Measurements from ENCODE around the gene TDRD9. TPM values are rescaled to one million over a fixed set of nuclear protein-coding genes. Genes with fewer than 3 reads are reported as not detected.

Gene TDRD9
- total and polyA plus RNA-seq, 2 experiments from 2014 or later: 0.73 to 1.3 TPM

- no peak for DNase-seq (ENCODE audit: low spot score)
- no peaks in the 10 kb centered on the region for H3K79me2 ChIP-seq
- H3K27me3 ChIP-seq: no peaks in the 10 kb centered on the region
- TF ChIP-seq EZH2 (IDR thresholded peaks at IDR 0.05; ENCODE audit: borderline replicate concordance): no peak
- TF ChIP-seq EZH2phosphoT487 (IDR thresholded peaks at IDR 0.05; ENCODE audit: low read depth, severe bottlenecking, unreplicated experiment): no peak
- no peak for TF ChIP-seq CTCF (IDR thresholded peaks at IDR 0.05; ENCODE audit: poor library complexity)
- no peaks in the 10 kb centered on the region for H3K36me3 ChIP-seq (replicated peaks; ENCODE audit: insufficient read depth, low read depth)
- no peaks in the 10 kb centered on the region for H3K4me1 ChIP-seq (ENCODE audit: insufficient read depth)
- no peaks in the 10 kb centered on the region for H4K20me1 ChIP-seq (ENCODE audit: insufficient read depth, poor library complexity, severe bottlenecking)
- H3K4me3 ChIP-seq: no peak overlapping the region
- no peak overlapping the region for H2AFZ ChIP-seq
- no peaks in the 10 kb centered on the region for H3K9me2 ChIP-seq (replicated peaks; ENCODE audit: insufficient read depth)
- no peaks in the 10 kb centered on the region for H3K9me3 ChIP-seq (ENCODE audit: low read depth)
- no peak overlapping the region for H3K27ac ChIP-seq
- 96% methylated on average over 1 of the region's 1 CpG for WGBS (ENCODE audit: low lambda C conversion rate, missing lambda C conversion rate)
- no peak overlapping the region for H3K4me2 ChIP-seq
Measured at GRCh38 chr14:104019029-104019428, 90.8 kb downstream of the TDRD9 start.

- Histone ChIP-seq H3K27me3 (no peaks in the 10 kb centered on the region), H3K9me2 (replicated peaks; ENCODE audit: insufficient read depth) (no peaks in the 10 kb centered on the region), H3K9me3 (ENCODE audit: low read depth) (no peaks in the 10 kb centered on the region), H3K79me2 (no peaks in the 10 kb centered on the region), H3K4me3 (no peak overlapping the region), H4K20me1 (ENCODE audit: insufficient read depth, poor library complexity, severe bottlenecking) (no peaks in the 10 kb centered on the region), H3K36me3 (replicated peaks; ENCODE audit: insufficient read depth, low read depth) (no peaks in the 10 kb centered on the region), H3K4me1 (ENCODE audit: insufficient read depth) (no peaks in the 10 kb centered on the region), H2AFZ (no peak overlapping the region), H3K27ac (no peak overlapping the region), H3K4me2 (no peak overlapping the region)
- DNase-seq (ENCODE audit: low spot score): no peak
- WGBS (ENCODE audit: low lambda C conversion rate, missing lambda C conversion rate): 78% methylated on average over 7 of the region's 7 CpGs
- TF ChIP-seq EZH2phosphoT487 (IDR thresholded peaks at IDR 0.05; ENCODE audit: low read depth, severe bottlenecking, unreplicated experiment): no peak
Measured at GRCh38 chr14:104019806-104020205, 91.5 kb downstream of the TDRD9 start.

- no peak for DNase-seq (ENCODE audit: low spot score)
- Histone ChIP-seq H3K4me1 (ENCODE audit: insufficient read depth) (no peaks in the 10 kb centered on the region), H3K9me2 (replicated peaks; ENCODE audit: insufficient read depth) (no peaks in the 10 kb centered on the region), H3K9me3 (ENCODE audit: low read depth) (no peaks in the 10 kb centered on the region), H3K36me3 (replicated peaks; ENCODE audit: insufficient read depth, low read depth) (no peaks in the 10 kb centered on the region), H3K4me2 (no peak overlapping the region), H3K4me3 (no peak overlapping the region), H3K27ac (no peak overlapping the region), H3K79me2 (no peaks in the 10 kb centered on the region), H3K27me3 (no peaks in the 10 kb centered on the region), H2AFZ (no peak overlapping the region), H4K20me1 (ENCODE audit: insufficient read depth, poor library complexity, severe bottlenecking) (no peaks in the 10 kb centered on the region)
- 90% methylated on average over 9 of the region's 9 CpGs for WGBS (ENCODE audit: low lambda C conversion rate, missing lambda C conversion rate)
- TF ChIP-seq EZH2 (IDR thresholded peaks at IDR 0.05; ENCODE audit: borderline replicate concordance) (no peak), CTCF (IDR thresholded peaks at IDR 0.05; ENCODE audit: poor library complexity) (no peak), EZH2phosphoT487 (IDR thresholded peaks at IDR 0.05; ENCODE audit: low read depth, severe bottlenecking, unreplicated experiment) (no peak)
Measured at GRCh38 chr14:104020471-104020870, 92.2 kb downstream of the TDRD9 start.

- Histone ChIP-seq H3K4me2 (no peak overlapping the region), H4K20me1 (ENCODE audit: insufficient read depth, poor library complexity, severe bottlenecking) (no peaks in the 10 kb centered on the region), H3K9me3 (ENCODE audit: low read depth) (no peaks in the 10 kb centered on the region), H3K36me3 (replicated peaks; ENCODE audit: insufficient read depth, low read depth) (no peaks in the 10 kb centered on the region), H2AFZ (no peak overlapping the region), H3K79me2 (no peaks in the 10 kb centered on the region), H3K4me3 (no peak overlapping the region), H3K27ac (no peak overlapping the region), H3K27me3 (no peaks in the 10 kb centered on the region), H3K4me1 (ENCODE audit: insufficient read depth) (no peaks in the 10 kb centered on the region), H3K9me2 (replicated peaks; ENCODE audit: insufficient read depth) (no peaks in the 10 kb centered on the region)
- 93% methylated on average over 2 of the region's 2 CpGs for WGBS (ENCODE audit: low lambda C conversion rate, missing lambda C conversion rate)
- TF ChIP-seq EZH2 (IDR thresholded peaks at IDR 0.05; ENCODE audit: borderline replicate concordance) (no peak), CTCF (IDR thresholded peaks at IDR 0.05; ENCODE audit: poor library complexity) (no peak), EZH2phosphoT487 (IDR thresholded peaks at IDR 0.05; ENCODE audit: low read depth, severe bottlenecking, unreplicated experiment) (no peak)
- no peak for DNase-seq (ENCODE audit: low spot score)
Measured at GRCh38 chr14:104023325-104024055, 95.2 kb downstream of the TDRD9 start.

Measured in hepatocyte (in vitro differentiated cells).